Osteoblast (primary cell): ENCODE measurements around the gene SLC16A5. TPM values are rescaled to one million over a fixed set of nuclear protein-coding genes. Genes with fewer than 3 reads are reported as not detected.
A peak's percentile ranks its signal among the peaks of the same experiment; 100 is the strongest.
"Not testable (repeated sequence)": the region's sequence is repeated elsewhere in the genome, so short reads cannot be mapped to it uniquely, and the experiment has no call there.

ENCODE experiments used
- DNase-seq: peaks from one replicate; pipeline ENCODE4 v3.0.0; 2011; ENCODE audit warnings: low spot score, mixed read lengths; ENCODE audit not compliant: insufficient read length; ENCODE audit errors: missing footprints
- H2AFZ ChIP-seq: 2 replicates; pipeline ENCODE4 v1.6.0; 2011; ENCODE audit warnings: mild to moderate bottlenecking, low read length
- H3K27ac ChIP-seq: 2 replicates; pipeline ENCODE4 v1.5.1; 2011; ENCODE audit warnings: mild to moderate bottlenecking, low read depth, low read length, moderate library complexity
- H3K27me3 ChIP-seq: 2 replicates; pipeline ENCODE4 v1.6.0; 2012; ENCODE audit warnings: mild to moderate bottlenecking, control low read depth, inconsistent platforms, low read length, moderate library complexity; ENCODE audit not compliant: insufficient read depth
- H3K36me3 ChIP-seq: 2 replicates; pipeline ENCODE4 v1.5.1; 2011; ENCODE audit warnings: mild to moderate bottlenecking, low read length, control low read depth, moderate library complexity; ENCODE audit not compliant: insufficient read depth
- H3K4me1 ChIP-seq: 2 replicates; pipeline ENCODE4 v1.5.1; 2011; ENCODE audit warnings: mild to moderate bottlenecking, low read length, control low read depth, moderate library complexity; ENCODE audit not compliant: insufficient read depth
- H3K4me2 ChIP-seq: 2 replicates; pipeline ENCODE4 v1.6.0; 2011; ENCODE audit warnings: mild to moderate bottlenecking, low read length; ENCODE audit not compliant: insufficient read depth
- H3K4me3 ChIP-seq: fragments of 200-600 bp; sonication (generic); 3 replicates; pipeline ENCODE4 v1.5.1; 2012; ENCODE audit warnings: mild to moderate bottlenecking, low read length, inconsistent platforms; ENCODE audit not compliant: insufficient read depth
- H3K79me2 ChIP-seq: 2 replicates; pipeline ENCODE4 v1.6.0; 2012; ENCODE audit warnings: mild to moderate bottlenecking, low read length, control low read depth, inconsistent platforms; ENCODE audit not compliant: insufficient read depth
- H3K9me3 ChIP-seq: 2 replicates; pipeline ENCODE4 v1.5.1; 2011; ENCODE audit warnings: low read depth, low read length, control low read depth
- H4K20me1 ChIP-seq: 2 replicates; pipeline ENCODE4 v1.6.0; 2012; ENCODE audit warnings: mild to moderate bottlenecking, low read length, control low read depth; ENCODE audit not compliant: insufficient read depth
- total RNA-seq: library from RNA; depleted of rRNA; stranded (reverse); fragments of >200 nt; gene quantifications from 2 replicates; pipeline ENCODE4 v1.2.3, GENCODE V29; 2012
- TF ChIP-seq, protein P1 (sequence below): IDR thresholded peaks from 2 replicates; pipeline ENCODE4 v1.5.1; 2011; ENCODE audit warnings: mild to moderate bottlenecking, low read depth, low read length, moderate library complexity; ENCODE audit errors: extremely low read depth

Gene SLC16A5
- total RNA-seq, 1 donor = 16.3 TPM

DNA sequence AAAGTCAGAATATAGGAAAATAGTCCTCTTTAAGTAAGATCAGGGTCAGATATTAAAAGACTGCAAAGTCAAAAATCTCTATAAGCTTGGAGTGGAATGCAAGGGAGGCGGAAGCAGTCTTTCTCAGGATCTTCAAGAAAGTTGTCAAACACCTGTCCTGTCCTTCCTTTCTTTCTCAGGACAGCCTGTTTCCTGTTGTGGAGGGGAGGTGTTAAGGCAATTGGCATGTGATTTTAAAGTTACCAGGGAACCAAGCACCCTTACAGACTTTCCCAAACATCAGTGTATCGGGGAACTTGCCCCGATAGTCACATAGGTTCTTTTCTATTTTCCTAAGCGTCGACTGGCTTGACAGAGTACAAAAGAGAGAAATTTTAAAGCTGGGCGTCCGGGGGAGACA, 43.0 kb upstream of the SLC16A5 start:
- no peak overlapping the region for H2AFZ ChIP-seq
- H3K4me1 ChIP-seq = peaks cover 18% of the 10 kb centered on the region
- no peak overlapping the region for H3K4me2 ChIP-seq
- H3K36me3 ChIP-seq = peaks cover 37% of the 10 kb centered on the region
- H3K9me3 ChIP-seq = no peaks in the 10 kb centered on the region
- peaks cover 3% of the 10 kb centered on the region for H4K20me1 ChIP-seq
- no peak for DNase-seq
- H3K4me3 ChIP-seq = no peak overlapping the region
- peaks cover 55% of the 10 kb centered on the region for H3K79me2 ChIP-seq
- TF ChIP-seq, protein P1, sequence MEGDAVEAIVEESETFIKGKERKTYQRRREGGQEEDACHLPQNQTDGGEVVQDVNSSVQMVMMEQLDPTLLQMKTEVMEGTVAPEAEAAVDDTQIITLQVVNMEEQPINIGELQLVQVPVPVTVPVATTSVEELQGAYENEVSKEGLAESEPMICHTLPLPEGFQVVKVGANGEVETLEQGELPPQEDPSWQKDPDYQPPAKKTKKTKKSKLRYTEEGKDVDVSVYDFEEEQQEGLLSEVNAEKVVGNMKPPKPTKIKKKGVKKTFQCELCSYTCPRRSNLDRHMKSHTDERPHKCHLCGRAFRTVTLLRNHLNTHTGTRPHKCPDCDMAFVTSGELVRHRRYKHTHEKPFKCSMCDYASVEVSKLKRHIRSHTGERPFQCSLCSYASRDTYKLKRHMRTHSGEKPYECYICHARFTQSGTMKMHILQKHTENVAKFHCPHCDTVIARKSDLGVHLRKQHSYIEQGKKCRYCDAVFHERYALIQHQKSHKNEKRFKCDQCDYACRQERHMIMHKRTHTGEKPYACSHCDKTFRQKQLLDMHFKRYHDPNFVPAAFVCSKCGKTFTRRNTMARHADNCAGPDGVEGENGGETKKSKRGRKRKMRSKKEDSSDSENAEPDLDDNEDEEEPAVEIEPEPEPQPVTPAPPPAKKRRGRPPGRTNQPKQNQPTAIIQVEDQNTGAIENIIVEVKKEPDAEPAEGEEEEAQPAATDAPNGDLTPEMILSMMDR = no peak
- H3K27me3 ChIP-seq = no peaks in the 10 kb centered on the region
- H3K27ac ChIP-seq = no peak overlapping the region

DNA sequence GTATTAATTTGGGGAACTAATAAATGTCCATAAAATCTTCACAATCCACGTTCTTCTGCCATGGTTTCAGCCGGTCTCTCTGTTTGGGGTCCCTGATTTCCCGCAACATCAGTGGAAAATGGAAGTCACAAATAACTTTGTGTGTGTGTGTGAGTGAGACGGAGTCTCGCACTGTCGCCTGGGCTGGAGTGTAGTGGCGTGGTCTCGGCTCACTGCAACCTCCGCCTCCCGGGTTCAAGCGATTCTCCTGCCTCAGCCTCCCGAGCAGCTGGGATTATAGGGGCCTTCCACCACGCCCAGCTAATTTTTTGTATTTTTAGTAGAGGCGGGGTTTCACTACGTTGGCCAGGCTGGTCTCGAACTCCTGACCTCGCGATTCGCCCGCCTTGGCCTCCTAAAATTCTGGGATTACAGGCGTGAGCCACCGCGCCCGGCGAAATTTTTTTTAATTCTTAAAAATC, 41.8 kb upstream of the SLC16A5 start:
- Histone ChIP-seq H3K4me3 (peak overlapping the region; percentile 100), H2AFZ (peak overlapping the region; percentile 97), H3K4me1 (peaks cover 18% of the 10 kb centered on the region), H3K4me2 (peak overlapping the region; percentile 84), H3K36me3 (peaks cover 29% of the 10 kb centered on the region), H3K79me2 (peaks cover 56% of the 10 kb centered on the region), H3K27ac (peak overlapping the region; percentile 95)
- DNase-seq, H4K20me1 ChIP-seq, H3K9me3 ChIP-seq, H3K27me3 ChIP-seq: not testable (repeated sequence)

DNA sequence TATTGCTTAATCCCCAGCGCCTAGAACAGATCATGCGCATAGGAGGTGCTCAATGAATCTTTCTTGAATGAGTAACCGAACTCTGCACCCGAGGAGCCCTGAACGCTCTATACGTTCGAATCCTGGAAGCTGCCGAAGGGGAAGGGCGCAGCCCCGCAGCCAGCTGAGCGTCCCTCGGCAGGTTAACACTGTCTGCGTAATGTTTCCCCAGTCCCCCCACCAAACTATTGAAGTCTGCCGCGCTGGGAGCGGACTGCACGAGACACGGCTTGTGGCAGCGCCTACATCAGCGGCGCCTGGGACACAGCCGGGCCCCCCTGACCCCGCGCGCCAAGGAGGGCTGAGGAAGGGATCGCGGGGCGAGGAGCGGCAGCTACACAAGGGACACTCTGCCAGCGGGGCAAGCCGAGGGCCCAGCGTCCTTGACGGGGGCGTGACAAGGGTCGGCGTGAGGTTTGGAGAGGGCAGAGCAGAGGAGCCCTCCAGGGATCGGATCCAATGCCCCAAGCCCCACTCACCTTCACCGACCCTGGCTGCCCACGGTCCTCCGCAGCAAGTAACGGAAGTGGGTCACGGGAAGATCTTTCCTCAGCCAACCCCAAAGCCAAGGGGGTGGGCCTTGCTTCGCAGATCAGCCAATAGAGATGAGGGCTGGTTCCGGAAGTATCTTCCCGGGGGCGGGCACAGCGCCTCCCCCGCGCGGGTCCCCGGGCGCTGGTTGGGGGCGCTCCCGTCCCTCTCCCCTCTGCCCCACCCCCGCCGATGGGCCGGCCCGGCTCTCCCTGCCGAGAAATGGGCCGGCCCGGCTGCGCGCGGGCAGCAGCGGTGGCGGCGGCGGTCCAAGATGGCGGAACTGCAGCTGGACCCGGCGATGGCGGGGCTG, 41.1 kb upstream of the SLC16A5 start, which contains the start of the genes ATP5PD and KCTD2:
TSS of gene ATP5PD (minus strand) at position 563 of the 883 bp plus-strand sequence. CDS start 4,319 bp downstream, outside the sequence.
TSS of gene KCTD2 (plus strand) at position 819 of the 883 bp plus-strand sequence. CDS start at position 845, 26 bp downstream.
- peak within 1 kb of the TSS; percentile 95 for H3K27ac ChIP-seq
- peak within 1 kb of the TSS; percentile 88 for H3K4me2 ChIP-seq
- H3K36me3 ChIP-seq = peaks cover 25% of the 10 kb centered on the region
- no peaks in the 10 kb centered on the region for H3K27me3 ChIP-seq
- peak within 1 kb of the TSS; percentile 97 for H2AFZ ChIP-seq
- TF ChIP-seq, protein P1 = no peak
- peak within 1 kb of the TSS; percentile 100 for H3K4me3 ChIP-seq
- peaks cover 3% of the 10 kb centered on the region for H4K20me1 ChIP-seq
- peaks cover 18% of the 10 kb centered on the region for H3K4me1 ChIP-seq
- no peaks in the 10 kb centered on the region for H3K9me3 ChIP-seq
- DNase-seq = peak; percentile 99
- H3K79me2 ChIP-seq = peaks cover 56% of the 10 kb centered on the region

DNA sequence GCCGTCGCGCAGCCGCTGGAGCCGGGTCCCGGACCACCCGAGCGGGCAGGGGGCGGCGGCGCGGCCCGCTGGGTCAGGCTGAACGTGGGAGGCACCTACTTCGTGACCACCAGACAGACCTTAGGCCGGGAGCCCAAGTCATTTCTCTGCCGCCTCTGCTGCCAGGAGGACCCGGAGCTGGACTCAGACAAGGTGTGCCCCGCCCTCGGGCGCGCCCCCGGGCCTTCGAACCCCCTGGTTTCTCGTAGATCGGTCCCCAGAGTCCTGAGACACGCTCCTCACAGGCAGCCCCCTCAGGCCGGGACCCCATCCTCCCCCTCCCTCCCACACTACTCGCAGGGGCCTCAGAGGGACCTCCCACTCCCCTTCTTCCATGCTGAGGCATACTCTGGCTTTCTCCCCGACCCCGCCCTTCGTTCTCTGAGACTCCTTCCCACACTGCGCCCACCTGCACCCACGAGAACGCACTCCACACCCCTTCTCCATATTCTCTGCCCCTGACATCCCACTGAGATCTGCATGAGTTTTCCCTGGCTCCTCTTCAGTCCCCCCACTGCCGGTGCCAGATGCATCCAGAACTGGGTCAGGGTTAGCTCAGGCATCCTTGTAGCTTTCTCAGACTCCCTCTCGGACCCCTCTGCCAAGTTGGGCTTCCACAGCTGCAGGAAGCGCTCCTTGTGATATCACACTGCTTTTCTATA, 40.2 kb upstream of the SLC16A5 start:
- Histone ChIP-seq H3K4me2 (peak overlapping the region; percentile 88), H3K4me1 (peaks cover 18% of the 10 kb centered on the region), H2AFZ (no peak overlapping the region), H3K27me3 (no peaks in the 10 kb centered on the region), H3K27ac (peak overlapping the region; percentile 53), H3K9me3 (no peaks in the 10 kb centered on the region), H3K36me3 (peaks cover 19% of the 10 kb centered on the region), H3K79me2 (peaks cover 51% of the 10 kb centered on the region), H4K20me1 (peaks cover 3% of the 10 kb centered on the region), H3K4me3 (peak overlapping the region; percentile 100)
- TF ChIP-seq, protein P1 = no peak
- DNase-seq = peak; percentile 77
